Heart left ventricle (tissue), 13 donors: Measurements from ENCODE around the gene PLEKHN1.
"Not testable (repeated sequence)": the region's sequence is repeated elsewhere in the genome, so short reads cannot be mapped to it uniquely, and the experiment has no call there.

Experiments used
- CTCF ChIP-seq, 12 donors: fragments of 200-600 bp; sonication (generic) in 4 of 12; IDR thresholded peaks; one replicate each; pipeline versions ENCODE4 v1.5.0 to v1.8.0; 2018 to 2022; ENCODE audit warnings: antibody characterized with exemption in 12 of 12, mild to moderate bottlenecking in 5 of 12
- POLR2A ChIP-seq, 2 donors: fragments of 450-650 bp; IDR thresholded peaks; one replicate each; pipeline ENCODE4 v1.6.1; 2017; ENCODE audit warnings: antibody characterized with exemption in 2 of 2, mild to moderate bottlenecking in 2 of 2, moderate library complexity in 2 of 2
- donor health status: ischemic (EF 13 %, LVEDD 7.1; RV severe dilation, severe dysfunction).
- donor health status: DM: no; HTN: yes; CAD: no.
- donor health status: DM: no; HTN: no; CAD: no.
- donor health status: ischemic (EF 25% LVEDD 6.9; RV normal size, moderate dysfunction).
- donor health status: ischemic (EF 25% LVEDD 5.7; RV mildly dilated, moderate dysfunction).
- donor health status: ischemic (EF 35%, LVEDD 5.7; RV mildly dilated, moderate dysfunction).
- donor health status: nonischemic (EF 11% LVEDD 7.7; RV severe dilation, severe dysfunction).
- donor health status: DM: yes; HTN: yes; CAD: no.
- donor health status: PGD.
- donor health status: ischemic (EF 29% LVEDD 5.4; RV normal size, mild dysfunction).
- donor health status: nonischemic (EF 23%, LVEDD 6.1; RV moderate dilation, normal function).

DNA sequence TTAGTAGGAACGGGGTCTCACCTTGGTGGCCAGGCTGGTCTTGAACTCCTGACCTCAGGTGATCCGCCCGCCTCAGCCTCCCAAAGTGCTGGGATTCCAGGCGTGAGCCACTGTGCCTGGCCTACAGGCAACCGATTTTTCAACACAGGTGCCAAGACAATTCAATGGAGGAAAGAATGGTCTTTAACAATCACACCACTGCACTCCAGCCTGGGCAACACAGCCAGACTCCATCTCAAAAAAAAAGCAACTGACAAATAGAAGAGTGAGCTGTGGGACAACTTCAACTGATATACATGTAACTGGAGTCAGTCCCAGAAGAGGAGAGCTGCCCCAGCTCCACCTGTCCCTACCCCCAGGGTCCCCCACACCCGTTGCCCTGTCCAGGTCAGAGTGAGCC lies 28.3 kb downstream of the PLEKHN1 start:
- not testable (repeated sequence) for TF ChIP-seq CTCF, POLR2A (IDR thresholded peaks at IDR 0.05)
